ENCODE data around the gene USHBP1. TPM values are rescaled to one million over a fixed set of nuclear protein-coding genes. Genes with fewer than 3 reads are reported as not detected.

USHBP1 gene
- total RNA-seq, 4 donors from 2014 or later: 0.79 to 1.2 (median 0.96) TPM; not detected in 1

- TF ChIP-seq EP300 (IDR thresholded peaks at IDR 0.05; ENCODE audit: low read depth): no peak
- TF ChIP-seq CTCF (IDR thresholded peaks at IDR 0.05): no peak
- no peak for TF ChIP-seq POLR2A (IDR thresholded peaks at IDR 0.05)
- TF ChIP-seq POLR2AphosphoS5 (IDR thresholded peaks at IDR 0.05): no peak
- no peak for DNase-seq
- intact Hi-C loops (cut with DNase I; ENCODE audit: low total_unique reads) (no loop called here), in situ Hi-C loops (cut with MboI; ENCODE audit: low pct_ligation_motif_present in 1 of 4, low pct_unique_long_range_greater_than_20kb in 1 of 4, low sequenced_read_pairs in 3 of 4) (no loop called here)
- H3K9me3 ChIP-seq: no peaks in the 10 kb centered on the region
- 75% methylated on average over 1 of the region's 1 CpG; no CpG with 5 or more reads in 1 of the 2 donors for WGBS, 2 donors (ENCODE audit: low coverage in 1 of 2)
- no peak overlapping the region for H3K27ac ChIP-seq
- no peaks in the 10 kb centered on the region for H3K27me3 ChIP-seq
- no peaks in the 10 kb centered on the region for H3K36me3 ChIP-seq
- no peaks in the 10 kb centered on the region for H3K4me1 ChIP-seq
- H3K4me3 ChIP-seq: no peak overlapping the region
Observed at GRCh38 chr19:17259934-17260333, 4.6 kb downstream of the USHBP1 start.

GRCh38 chr19:17259118-17259780, 5.3 kb downstream of the USHBP1 start:
- no peaks in the 10 kb centered on the region for H3K36me3 ChIP-seq
- 93% methylated on average over 9 of the region's 9 CpGs; no CpG with 5 or more reads in 1 of the 2 donors for WGBS, 2 donors (ENCODE audit: low coverage in 1 of 2)
- in situ Hi-C loops (cut with MboI; ENCODE audit: low pct_ligation_motif_present in 1 of 4, low pct_unique_long_range_greater_than_20kb in 1 of 4, low sequenced_read_pairs in 3 of 4): no loop called here
- H3K4me3 ChIP-seq: no peak overlapping the region
- no peaks in the 10 kb centered on the region for H3K27me3 ChIP-seq
- H3K4me1 ChIP-seq: no peaks in the 10 kb centered on the region
- no peak overlapping the region for H3K27ac ChIP-seq
- no peak for TF ChIP-seq CTCF (IDR thresholded peaks at IDR 0.05)
- no peak for TF ChIP-seq EP300 (IDR thresholded peaks at IDR 0.05; ENCODE audit: low read depth)
- TF ChIP-seq POLR2AphosphoS5 (IDR thresholded peaks at IDR 0.05): no peak
- no peak for TF ChIP-seq POLR2A (IDR thresholded peaks at IDR 0.05)
- no peaks in the 10 kb centered on the region for H3K9me3 ChIP-seq
- intact Hi-C loops (cut with DNase I; ENCODE audit: low total_unique reads): no loop called here
- no peak for DNase-seq

GRCh38 chr19:17256130-17256529, 8.4 kb downstream of the USHBP1 start:
- H3K4me1 ChIP-seq: no peaks in the 10 kb centered on the region
- 70% methylated on average over 3 of the region's 3 CpGs; no CpG with 5 or more reads in 1 of the 2 donors for WGBS, 2 donors (ENCODE audit: low coverage in 1 of 2)
- no peak for DNase-seq
- in situ Hi-C loops (cut with MboI; ENCODE audit: low pct_ligation_motif_present in 1 of 4, low pct_unique_long_range_greater_than_20kb in 1 of 4, low sequenced_read_pairs in 3 of 4) (no loop called here), intact Hi-C loops (cut with DNase I; ENCODE audit: low total_unique reads) (no loop called here)
- no peak for TF ChIP-seq POLR2AphosphoS5 (IDR thresholded peaks at IDR 0.05)
- TF ChIP-seq EP300 (IDR thresholded peaks at IDR 0.05; ENCODE audit: low read depth): no peak
- no peak for TF ChIP-seq POLR2A (IDR thresholded peaks at IDR 0.05)
- TF ChIP-seq CTCF (IDR thresholded peaks at IDR 0.05): no peak
- H3K9me3 ChIP-seq: no peaks in the 10 kb centered on the region
- H3K27me3 ChIP-seq: no peaks in the 10 kb centered on the region
- no peak overlapping the region for H3K27ac ChIP-seq
- H3K4me3 ChIP-seq: no peak overlapping the region
- H3K36me3 ChIP-seq: no peaks in the 10 kb centered on the region

- 61 to 69% methylated on average over 7 to 18 of the region's 18 CpGs for WGBS, 2 donors (ENCODE audit: low coverage in 1 of 2)
Observed at GRCh38 chr19:17255150-17255621, 9.4 kb downstream of the USHBP1 start.

More at GRCh38 chr19:17255150-17255621, 9.4 kb downstream of the USHBP1 start:
- TF ChIP-seq CTCF (IDR thresholded peaks at IDR 0.05) (no peak), EP300 (IDR thresholded peaks at IDR 0.05; ENCODE audit: low read depth) (no peak), POLR2AphosphoS5 (IDR thresholded peaks at IDR 0.05) (no peak), POLR2A (IDR thresholded peaks at IDR 0.05) (no peak)
- DNase-seq: no peak
- in situ Hi-C loops (cut with MboI; ENCODE audit: low pct_ligation_motif_present in 1 of 4, low pct_unique_long_range_greater_than_20kb in 1 of 4, low sequenced_read_pairs in 3 of 4) (no loop called here), intact Hi-C loops (cut with DNase I; ENCODE audit: low total_unique reads) (no loop called here)
- Histone ChIP-seq H3K4me3 (no peak overlapping the region), H3K4me1 (no peaks in the 10 kb centered on the region), H3K27ac (no peak overlapping the region), H3K9me3 (no peaks in the 10 kb centered on the region), H3K27me3 (no peaks in the 10 kb centered on the region), H3K36me3 (no peaks in the 10 kb centered on the region)

Data from transverse colon (tissue), 4 donors.